Measurements from ENCODE around the gene ETS2.

ETS2 gene

GRCh38 chr21:38807986-38808385 is 2.3 kb downstream of the ETS2 start:
- DNase-seq (ENCODE audit: low read depth, low spot score) = no peak
- H3K27me3 ChIP-seq (ENCODE audit: insufficient read depth, insufficient read length) = peaks cover 22% of the 10 kb centered on the region
- peaks cover 6% of the 10 kb centered on the region; the same call in 1 of the 2 replicates for H3K9me3 ChIP-seq (ENCODE audit: insufficient read depth, low read length)
- H3K4me1 ChIP-seq (ENCODE audit: insufficient read depth, insufficient read length) = peaks cover 16% of the 10 kb centered on the region
- H3K36me3 ChIP-seq (ENCODE audit: insufficient read depth, insufficient read length, low read length) = peaks cover 47% of the 10 kb centered on the region
- TF ChIP-seq SUZ12 (IDR thresholded peaks at IDR 0.05; ENCODE audit: extremely low read depth, insufficient read depth, insufficient read length) (no peak), ZNF274 (IDR thresholded peaks at IDR 0.05; ENCODE audit: low read depth, low read length) (no peak), YY1 (IDR thresholded peaks at IDR 0.05; ENCODE audit: insufficient read depth, insufficient read length) (no peak)
- no peak overlapping the region for H3K9ac ChIP-seq (ENCODE audit: insufficient read length, low read depth)
- no peak overlapping the region for H3K4me3 ChIP-seq (ENCODE audit: insufficient read length, low read depth)

- Histone ChIP-seq H3K36me3 (ENCODE audit: insufficient read depth, insufficient read length, low read length) (peaks cover 58% of the 10 kb centered on the region), H3K27me3 (ENCODE audit: insufficient read depth, insufficient read length) (peaks cover 11% of the 10 kb centered on the region), H3K9ac (ENCODE audit: insufficient read length, low read depth) (no peak overlapping the region), H3K9me3 (ENCODE audit: insufficient read depth, low read length) (peaks cover 6% of the 10 kb centered on the region; the same call in 1 of the 2 replicates), H3K4me3 (ENCODE audit: insufficient read length, low read depth) (no peak overlapping the region), H3K4me1 (ENCODE audit: insufficient read depth, insufficient read length) (peaks cover 17% of the 10 kb centered on the region)
- TF ChIP-seq ZNF274 (IDR thresholded peaks at IDR 0.05; ENCODE audit: low read depth, low read length) = no peak
- TF ChIP-seq YY1 (IDR thresholded peaks at IDR 0.05; ENCODE audit: insufficient read depth, insufficient read length) = no peak
- TF ChIP-seq SUZ12 (IDR thresholded peaks at IDR 0.05; ENCODE audit: extremely low read depth, insufficient read depth, insufficient read length) = no peak
- DNase-seq (ENCODE audit: low read depth, low spot score) = no peak
These were observed 3.6 kb downstream of the ETS2 start for GRCh38 chr21:38809198-38809878.

GRCh38 chr21:38810034-38810825 is 4.5 kb downstream of the ETS2 start:
- Histone ChIP-seq H3K9ac (ENCODE audit: insufficient read length, low read depth) (no peak overlapping the region), H3K4me3 (ENCODE audit: insufficient read length, low read depth) (no peak overlapping the region), H3K27me3 (ENCODE audit: insufficient read depth, insufficient read length) (peaks cover 5% of the 10 kb centered on the region), H3K4me1 (ENCODE audit: insufficient read depth, insufficient read length) (peaks cover 18% of the 10 kb centered on the region), H3K9me3 (ENCODE audit: insufficient read depth, low read length) (peaks cover 6% of the 10 kb centered on the region; the same call in 1 of the 2 replicates), H3K36me3 (ENCODE audit: insufficient read depth, insufficient read length, low read length) (peaks cover 67% of the 10 kb centered on the region)
- DNase-seq (ENCODE audit: low read depth, low spot score) = no peak
- TF ChIP-seq YY1 (IDR thresholded peaks at IDR 0.05; ENCODE audit: insufficient read depth, insufficient read length) = no peak
- TF ChIP-seq SUZ12 (IDR thresholded peaks at IDR 0.05; ENCODE audit: extremely low read depth, insufficient read depth, insufficient read length) = no peak
- no peak for TF ChIP-seq ZNF274 (IDR thresholded peaks at IDR 0.05; ENCODE audit: low read depth, low read length)

GRCh38 chr21:38810826-38811164 is 5.1 kb downstream of the ETS2 start:
- TF ChIP-seq ZNF274 (IDR thresholded peaks at IDR 0.05; ENCODE audit: low read depth, low read length) = no peak
- no peak for TF ChIP-seq SUZ12 (IDR thresholded peaks at IDR 0.05; ENCODE audit: extremely low read depth, insufficient read depth, insufficient read length)
- no peak for TF ChIP-seq YY1 (IDR thresholded peaks at IDR 0.05; ENCODE audit: insufficient read depth, insufficient read length)
- Histone ChIP-seq H3K4me3 (ENCODE audit: insufficient read length, low read depth) (no peak overlapping the region), H3K27me3 (ENCODE audit: insufficient read depth, insufficient read length) (peaks cover 5% of the 10 kb centered on the region), H3K4me1 (ENCODE audit: insufficient read depth, insufficient read length) (peaks cover 18% of the 10 kb centered on the region), H3K9me3 (ENCODE audit: insufficient read depth, low read length) (peaks cover 6% of the 10 kb centered on the region; the same call in 1 of the 2 replicates), H3K36me3 (ENCODE audit: insufficient read depth, insufficient read length, low read length) (peaks cover 73% of the 10 kb centered on the region), H3K9ac (ENCODE audit: insufficient read length, low read depth) (no peak overlapping the region)
- no peak for DNase-seq (ENCODE audit: low read depth, low spot score)

GRCh38 chr21:38811257-38811656 is 5.5 kb downstream of the ETS2 start:
- Histone ChIP-seq H3K27me3 (ENCODE audit: insufficient read depth, insufficient read length) (peaks cover 5% of the 10 kb centered on the region), H3K4me3 (ENCODE audit: insufficient read length, low read depth) (no peak overlapping the region), H3K9me3 (ENCODE audit: insufficient read depth, low read length) (peaks cover 6% of the 10 kb centered on the region; the same call in 1 of the 2 replicates), H3K36me3 (ENCODE audit: insufficient read depth, insufficient read length, low read length) (peaks cover 75% of the 10 kb centered on the region), H3K9ac (ENCODE audit: insufficient read length, low read depth) (no peak overlapping the region), H3K4me1 (ENCODE audit: insufficient read depth, insufficient read length) (peaks cover 18% of the 10 kb centered on the region)
- DNase-seq (ENCODE audit: low read depth, low spot score) = no peak
- TF ChIP-seq ZNF274 (IDR thresholded peaks at IDR 0.05; ENCODE audit: low read depth, low read length) = no peak
- no peak for TF ChIP-seq YY1 (IDR thresholded peaks at IDR 0.05; ENCODE audit: insufficient read depth, insufficient read length)
- no peak for TF ChIP-seq SUZ12 (IDR thresholded peaks at IDR 0.05; ENCODE audit: extremely low read depth, insufficient read depth, insufficient read length)

GRCh38 chr21:38813143-38813542 is 7.4 kb downstream of the ETS2 start:
- Histone ChIP-seq H3K27me3 (ENCODE audit: insufficient read depth, insufficient read length) (no peaks in the 10 kb centered on the region), H3K36me3 (ENCODE audit: insufficient read depth, insufficient read length, low read length) (peaks cover 89% of the 10 kb centered on the region), H3K4me3 (ENCODE audit: insufficient read length, low read depth) (no peak overlapping the region), H3K9ac (ENCODE audit: insufficient read length, low read depth) (no peak overlapping the region), H3K9me3 (ENCODE audit: insufficient read depth, low read length) (peaks cover 6% of the 10 kb centered on the region; the same call in 1 of the 2 replicates), H3K4me1 (ENCODE audit: insufficient read depth, insufficient read length) (peaks cover 15% of the 10 kb centered on the region)
- TF ChIP-seq SUZ12 (IDR thresholded peaks at IDR 0.05; ENCODE audit: extremely low read depth, insufficient read depth, insufficient read length) (no peak), ZNF274 (IDR thresholded peaks at IDR 0.05; ENCODE audit: low read depth, low read length) (no peak), YY1 (IDR thresholded peaks at IDR 0.05; ENCODE audit: insufficient read depth, insufficient read length) (no peak)
- no peak for DNase-seq (ENCODE audit: low read depth, low spot score)

GRCh38 chr21:38813547-38813946 is 7.8 kb downstream of the ETS2 start:
- Histone ChIP-seq H3K9ac (ENCODE audit: insufficient read length, low read depth) (no peak overlapping the region), H3K4me1 (ENCODE audit: insufficient read depth, insufficient read length) (peaks cover 12% of the 10 kb centered on the region), H3K27me3 (ENCODE audit: insufficient read depth, insufficient read length) (no peaks in the 10 kb centered on the region), H3K4me3 (ENCODE audit: insufficient read length, low read depth) (no peak overlapping the region), H3K9me3 (ENCODE audit: insufficient read depth, low read length) (peaks cover 6% of the 10 kb centered on the region; the same call in 1 of the 2 replicates), H3K36me3 (ENCODE audit: insufficient read depth, insufficient read length, low read length) (peaks cover 89% of the 10 kb centered on the region)
- TF ChIP-seq SUZ12 (IDR thresholded peaks at IDR 0.05; ENCODE audit: extremely low read depth, insufficient read depth, insufficient read length) (no peak), YY1 (IDR thresholded peaks at IDR 0.05; ENCODE audit: insufficient read depth, insufficient read length) (no peak), ZNF274 (IDR thresholded peaks at IDR 0.05; ENCODE audit: low read depth, low read length) (no peak)
- no peak for DNase-seq (ENCODE audit: low read depth, low spot score)

Data from NT2/D1 (cell line).